ENCODE results near the gene PSTPIP1. TPM values are rescaled to one million over a fixed set of nuclear protein-coding genes. Genes with fewer than 3 reads are reported as not detected.

Gene PSTPIP1
- total RNA-seq, 1 donor from 2014 or later, result 42.7 TPM

DNA sequence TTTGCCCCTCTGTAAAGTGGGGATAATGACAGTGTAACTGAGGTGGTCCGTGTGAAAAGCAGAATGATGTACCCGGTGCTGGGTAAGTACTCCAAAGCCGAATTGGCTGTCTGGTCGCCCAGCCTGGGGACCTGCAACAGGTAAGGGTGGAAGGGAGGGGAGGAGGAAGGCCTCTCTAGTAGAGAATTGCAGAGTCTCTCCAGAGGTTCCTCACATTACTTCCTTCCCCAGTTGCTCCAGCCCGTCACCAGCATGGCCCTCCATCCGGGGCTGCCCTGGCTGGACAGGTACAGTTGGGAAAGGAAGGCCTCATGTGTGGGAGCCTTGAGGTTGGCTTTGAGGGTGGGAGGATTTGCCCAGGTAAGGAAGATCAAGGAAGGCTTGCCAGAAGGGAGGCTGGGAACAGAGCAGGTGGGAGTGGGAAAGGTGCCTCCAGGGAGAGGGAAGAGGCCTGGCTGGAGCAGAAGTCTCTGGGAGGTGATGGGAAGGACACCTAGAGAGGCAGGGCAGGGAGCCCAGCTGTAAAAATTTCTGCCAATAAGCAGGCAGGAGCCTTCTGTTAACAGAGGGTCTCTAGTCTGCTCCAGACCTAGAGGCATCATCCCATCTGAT is 1.7 kb upstream of the PSTPIP1 start:
- ChIA-PET CTCF (no interaction called here), POLR2A (interaction anchor here (1.0 to 2.2 kb wide), 2 partner anchors 10 to 23 kb away, joined by 3 to 7 read pairs; no protein-coding TSS in a partner anchor)
- no peak for TF ChIP-seq CTCF (IDR thresholded peaks at IDR 0.05)
- Mint-ChIP-seq H3K9me3 (no peaks in the 10 kb centered on the region), H3K4me3 (no peak overlapping the region), H3K4me1 (peaks cover 63% of the 10 kb centered on the region), H3K36me3 (ENCODE audit: low read depth) (peaks cover 6% of the 10 kb centered on the region), H3K27me3 (no peaks in the 10 kb centered on the region), H3K27ac (peak overlapping the region; percentile 95)
- DNase-seq (no peak), ATAC-seq (ENCODE audit: low read depth) (no peak)
- intact Hi-C loops (cut with micrococcal nuclease), result no loop called here

DNA sequence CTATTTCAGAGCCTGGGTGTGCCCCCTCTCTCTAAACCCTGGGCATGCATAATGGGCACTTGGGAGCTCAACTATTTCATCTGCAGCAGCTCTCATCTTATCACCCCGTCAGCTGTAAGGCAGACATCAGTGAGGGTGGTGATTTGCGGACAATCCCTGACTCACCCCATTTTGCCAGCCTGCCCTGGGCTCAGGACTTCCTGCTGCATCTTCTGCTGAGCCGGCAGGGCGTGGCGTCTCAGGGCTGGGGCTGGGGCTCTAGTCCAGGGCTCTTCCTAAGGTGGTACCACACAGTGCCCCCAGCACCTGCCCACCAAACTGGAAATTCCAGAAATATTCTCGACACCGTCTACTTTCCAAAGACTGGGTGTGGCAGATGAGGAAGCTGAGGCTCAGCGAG is 925 bp upstream of the PSTPIP1 start:
- ATAC-seq (ENCODE audit: low read depth) (no peak), DNase-seq (peak; percentile 12)
- no peaks in the 10 kb centered on the region for H3K27me3 Mint-ChIP-seq
- intact Hi-C loops (cut with micrococcal nuclease), result loop anchor here (2.0 kb wide), 1 partner anchor 63 kb away; the partner anchor contains the start of gene RCN2
- H3K27ac Mint-ChIP-seq, result peak overlapping the region; percentile 95
- peaks cover 9% of the 10 kb centered on the region for H3K36me3 Mint-ChIP-seq (ENCODE audit: low read depth)
- ChIA-PET CTCF (no interaction called here), POLR2A (interaction anchor here (0.6 to 3.0 kb wide), 6 partner anchors 9 to 89 kb away, joined by 3 to 12 read pairs (median 6); partner anchors contain the start of gene SCAPER)
- peaks cover 60% of the 10 kb centered on the region for H3K4me1 Mint-ChIP-seq
- TF ChIP-seq CTCF (IDR thresholded peaks at IDR 0.05), result no peak
- H3K9me3 Mint-ChIP-seq, result no peaks in the 10 kb centered on the region
- no peak overlapping the region for H3K4me3 Mint-ChIP-seq

- Mint-ChIP-seq H3K36me3 (ENCODE audit: low read depth) (peaks cover 13% of the 10 kb centered on the region), H3K27ac (peak overlapping the region; percentile 95), H3K4me1 (peaks cover 63% of the 10 kb centered on the region), H3K9me3 (no peaks in the 10 kb centered on the region), H3K4me3 (peak overlapping the region; percentile 88), H3K27me3 (no peaks in the 10 kb centered on the region)
- ATAC-seq (ENCODE audit: low read depth), result no peak
- ChIA-PET POLR2A (interaction anchor here (0.6 to 3.0 kb wide), 14 partner anchors 11 to 543 kb away, joined by 3 to 12 read pairs (median 5); partner anchors contain the start of genes SCAPER and TSPAN3), CTCF (interaction anchor here (1.1 kb wide), 1 partner anchor 21 kb away, joined by 5 read pairs; no protein-coding TSS in a partner anchor)
- intact Hi-C loops (cut with micrococcal nuclease), result loop anchor here (2.0 kb wide), 1 partner anchor 64 kb away; the partner anchor contains the start of gene RCN2
- no peak for DNase-seq
- no peak for TF ChIP-seq CTCF (IDR thresholded peaks at IDR 0.05)
These were observed 430 bp upstream of the PSTPIP1 start for GRCh38 chr15:76994496-76994895.

DNA sequence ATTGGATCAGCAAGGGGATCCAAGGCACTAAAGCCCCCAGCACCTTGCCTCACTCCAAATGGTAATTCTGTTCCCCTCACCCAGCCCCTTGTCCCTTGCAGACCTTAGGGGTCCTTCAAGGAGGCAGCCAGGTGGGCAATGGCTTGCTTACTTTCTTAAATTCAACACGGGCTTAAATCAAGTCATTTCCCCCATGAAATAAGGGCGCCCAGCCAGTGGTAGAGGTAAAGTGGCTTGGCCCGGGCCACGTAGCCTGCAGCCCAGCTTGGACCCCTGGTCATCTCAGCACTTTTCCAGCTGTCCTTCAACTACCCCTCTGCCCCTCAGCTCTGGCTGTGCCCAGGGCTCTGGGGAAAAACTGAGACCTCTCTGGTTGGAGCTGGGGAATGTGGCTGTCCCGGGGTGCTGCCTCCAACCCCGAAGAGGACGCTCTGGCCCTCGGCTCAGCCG is 1.2 kb downstream of the PSTPIP1 start:
- H3K36me3 Mint-ChIP-seq (ENCODE audit: low read depth), result peaks cover 15% of the 10 kb centered on the region
- peak overlapping the region; percentile 95 for H3K27ac Mint-ChIP-seq
- DNase-seq, result no peak

More for the DNA sequence above, 1.2 kb downstream of the PSTPIP1 start:
- H3K9me3 Mint-ChIP-seq, result no peaks in the 10 kb centered on the region
- TF ChIP-seq CTCF (IDR thresholded peaks at IDR 0.05), result no peak
- no peak for ATAC-seq (ENCODE audit: low read depth)
- ChIA-PET CTCF (interaction anchor here (1.3 to 1.6 kb wide), 2 partner anchors 63 to 547 kb away, joined by 4 read pairs; no protein-coding TSS in a partner anchor), POLR2A (interaction anchor here (1.3 to 3.0 kb wide), 5 partner anchors 9 to 92 kb away, joined by 5 to 12 read pairs (median 10); partner anchors contain the start of gene SCAPER)
- intact Hi-C loops (cut with micrococcal nuclease), result no loop called here
- peak overlapping the region; percentile 88 for H3K4me3 Mint-ChIP-seq
- peaks cover 64% of the 10 kb centered on the region for H3K4me1 Mint-ChIP-seq
- H3K27me3 Mint-ChIP-seq, result no peaks in the 10 kb centered on the region
